HepG2 (cell line): Measurements from ENCODE around the gene SCML1. TPM values are rescaled to one million over a fixed set of nuclear protein-coding genes. Genes with fewer than 3 reads are reported as not detected.

Experiments used
- ATAC-seq: fragments of 200-7000 bp; cut with Tn5 transposase; 3 replicates; pipeline ENCODE4 v1.9.1; 2020; ENCODE audit warnings: mild to moderate bottlenecking, moderate library complexity
- BruUV-seq: library from RNA; stranded (reverse); fragments of 400-500 nt; replicated peaks from 2 replicates; lab custom pipeline; 2021; lab: Mats Ljungman, UMichigan
- CTCF ChIA-PET: fragments of 300-600 bp; formaldehyde crosslinking; extraction: SDS; loops from one replicate; lab custom pipeline; 2021; ENCODE audit warnings: low total read pairs, inconsistent platforms, low intra/inter-chr PET ratio; lab: Yijun Ruan, JAX
- POLR2A ChIA-PET: fragments of 350-600 bp; sonication (Branson Sonifier 250); formaldehyde crosslinking; loops from one replicate; lab custom pipeline; 2020; ENCODE audit warnings: antibody characterized with exemption, inconsistent platforms; lab: Yijun Ruan, JAX
- DNase-seq: peaks from one replicate; pipeline ENCODE4 v3.0.0-alpha.2; 2015; ENCODE audit warnings: low spot score
- FAIRE-seq: peaks from 3 replicates; lab custom pipeline; 2011; peaks lifted over from hg19 to GRCh38; lab: Jason Lieb, UNC
- H2AFZ ChIP-seq: one replicate; pipeline ENCODE4 v1.6.1; 2011; ENCODE audit warnings: low read length, inconsistent platforms
- H3K27ac ChIP-seq: fragments of 300-600 bp; 3 replicates; pipeline ENCODE4 v1.8.0; 2011; ENCODE audit warnings: mixed run types, mild to moderate bottlenecking, mixed read lengths, low read length, inconsistent platforms; ENCODE audit not compliant: insufficient read depth; ENCODE audit errors: extremely low read length
- H3K27me3 ChIP-seq, 2 experiments: fragments of 200-600 bp in 1 of 2; 2 replicates in 1 of 2; 3 replicates in 1 of 2; pipeline versions ENCODE4 v1.6.0 to v1.8.0; 2011; ENCODE audit warnings: low read length in 2 of 2, mild to moderate bottlenecking in 2 of 2, moderate library complexity in 2 of 2, inconsistent platforms in 1 of 2; ENCODE audit not compliant: insufficient read depth in 2 of 2, control insufficient read depth in 1 of 2
- H3K36me3 ChIP-seq, 2 experiments: fragments of 200-600 bp in 1 of 2; replicated peaks in 1 of 2; 2 replicates in 1 of 2; 3 replicates in 1 of 2; pipeline versions ENCODE4 v1.5.1 to v1.8.0; 2011; ENCODE audit warnings: low read length in 2 of 2, inconsistent platforms in 1 of 2; ENCODE audit not compliant: insufficient read depth in 2 of 2, control insufficient read depth in 1 of 2
- H3K4me1 ChIP-seq: 2 replicates; pipeline ENCODE4 v1.5.1; 2012; ENCODE audit warnings: low read length, inconsistent platforms; ENCODE audit not compliant: insufficient read depth
- H3K4me2 ChIP-seq: 2 replicates; pipeline ENCODE4 v1.6.0; 2011; ENCODE audit warnings: low read depth, low read length, inconsistent platforms
- H3K4me3 ChIP-seq, 3 experiments: fragments of 200-600 bp in 1 of 3; sonication (generic), shearing (Covaris generic) in 1 of 3; replicated peaks in 1 of 3; 2 replicates each; pipeline ENCODE4 v1.5.1; 2011 to 2016; ENCODE audit warnings: low read length in 3 of 3, inconsistent platforms in 2 of 3, low read depth in 2 of 3, mild to moderate bottlenecking in 2 of 3, control low read depth in 1 of 3, mixed read lengths in 1 of 3; ENCODE audit not compliant: insufficient read depth in 1 of 3
- H3K79me2 ChIP-seq: one replicate; pipeline ENCODE4 v1.6.1; 2011; ENCODE audit warnings: low read length, inconsistent platforms; ENCODE audit not compliant: insufficient read depth
- H3K9ac ChIP-seq: 2 replicates; pipeline ENCODE4 v1.6.0; 2011; ENCODE audit warnings: mild to moderate bottlenecking, low read depth, low read length, inconsistent platforms; ENCODE audit not compliant: insufficient read depth
- H3K9me3 ChIP-seq: 2 replicates; pipeline ENCODE4 v1.5.1; 2012; ENCODE audit warnings: mild to moderate bottlenecking, low read length
- H4K20me1 ChIP-seq: 2 replicates; pipeline ENCODE4 v1.6.0; 2011; ENCODE audit warnings: inconsistent platforms, mild to moderate bottlenecking, low read length, moderate library complexity; ENCODE audit not compliant: insufficient read depth
- ATF4 ChIP-seq, 2 experiments: fragments of 450-650 bp in 1 of 2; sonication (generic) in 1 of 2; formaldehyde crosslinking; IDR thresholded peaks; 2 replicates each; pipeline versions ENCODE4 v1.5.0 to v1.8.0; 2020 to 2022; ENCODE audit warnings: mild to moderate bottlenecking in 1 of 2, missing genetic modification reagents in 1 of 2
- DNMT1 ChIP-seq: sonication (generic); formaldehyde crosslinking; IDR thresholded peaks from 2 replicates; pipeline ENCODE4 v1.5.1; 2020; ENCODE audit warnings: mild to moderate bottlenecking, missing genetic modification reagents
- FOXA1 ChIP-seq, 2 experiments: fragments of 450-650 bp in 1 of 2; sonication (generic) in 1 of 2; formaldehyde crosslinking in 1 of 2; IDR thresholded peaks; 2 replicates each; pipeline versions ENCODE4 v1.4.0 to v1.6.1; 2016 to 2020; ENCODE audit warnings: missing genetic modification reagents in 1 of 2
- FOXA3 ChIP-seq: IDR thresholded peaks from 2 replicates; pipeline ENCODE4 v1.6.1; 2016; ENCODE audit warnings: missing genetic modification reagents, missing compliant biosample characterization
- KAT2B ChIP-seq: fragments of 150-350 bp; IDR thresholded peaks from 2 replicates; pipeline ENCODE4 v1.6.1; 2014; ENCODE audit warnings: low read depth, low read length, borderline replicate concordance
- SALL1 ChIP-seq: sonication (generic); formaldehyde crosslinking; IDR thresholded peaks from 2 replicates; pipeline ENCODE4 v1.8.0; 2022; ENCODE audit warnings: mild to moderate bottlenecking, missing genetic modification reagents
- SATB2 ChIP-seq: sonication (generic); formaldehyde crosslinking; IDR thresholded peaks from 2 replicates; pipeline ENCODE4 v1.5.0; 2020; ENCODE audit warnings: missing genetic modification reagents
- SNAI1 ChIP-seq: sonication (generic); formaldehyde crosslinking; IDR thresholded peaks from 2 replicates; pipeline ENCODE4 v1.5.0; 2020; ENCODE audit warnings: mild to moderate bottlenecking, missing genetic modification reagents, borderline replicate concordance
- ZNF225 ChIP-seq: sonication (generic); formaldehyde crosslinking; IDR thresholded peaks from 2 replicates; pipeline ENCODE4 v1.4.0; 2020; ENCODE audit warnings: mild to moderate bottlenecking, missing genetic modification reagents
- ZNF343 ChIP-seq: sonication (generic); formaldehyde crosslinking; IDR thresholded peaks from 2 replicates; pipeline ENCODE4 v1.4.0; 2020; ENCODE audit warnings: mild to moderate bottlenecking, missing genetic modification reagents
- ZNF354B ChIP-seq: sonication (generic); formaldehyde crosslinking; IDR thresholded peaks from 2 replicates; pipeline ENCODE4 v1.8.0; 2022; ENCODE audit warnings: mild to moderate bottlenecking, missing genetic modification reagents
- ZNF598 ChIP-seq: sonication (generic); formaldehyde crosslinking; IDR thresholded peaks from 2 replicates; pipeline ENCODE4 v1.5.1; 2020; ENCODE audit warnings: mild to moderate bottlenecking, missing genetic modification reagents, borderline replicate concordance
- ZNF607 ChIP-seq: sonication (generic); formaldehyde crosslinking; IDR thresholded peaks from 2 replicates; pipeline ENCODE4 v1.5.1; 2020; ENCODE audit warnings: missing genetic modification reagents, mild to moderate bottlenecking, borderline replicate concordance
- ZNF777 ChIP-seq: sonication (generic); formaldehyde crosslinking; IDR thresholded peaks from 2 replicates; pipeline ENCODE4 v1.4.0; 2020; ENCODE audit warnings: missing genetic modification reagents
- ZNF788 ChIP-seq: sonication (generic); formaldehyde crosslinking; IDR thresholded peaks from 2 replicates; pipeline ENCODE4 v1.5.0; 2020; ENCODE audit warnings: mild to moderate bottlenecking, missing genetic modification reagents, borderline replicate concordance
- WGBS: methylation state at CpG from one replicate; pipeline ENCODE4 v1.1.6; 2017; ENCODE audit warnings: low lambda C conversion rate; 5-methylcytosine and 5-hydroxymethylcytosine counted together
- in situ Hi-C: cut with HindIII; loops from 2 replicates; pipeline ENCODE4 v1.10.0; 2017; ENCODE audit warnings: low pct_unique_long_range_greater_than_20kb; ENCODE audit not compliant: extremely low pct_ligation_motif_present
- intact Hi-C: fragments of 100-400 bp; cut with micrococcal nuclease; formaldehyde crosslinking; loops from one replicate; pipeline ENCODE4 v1.10.0; 2022; ENCODE audit not compliant: unreplicated experiment
- polyA plus RNA-seq, 8 experiments: library from polyadenylated mRNA; depleted of rRNA in 3 of 8; stranded (reverse) in 7 of 8; unstranded in 1 of 8; fragments of >200 nt; fragmentation: Illumina TruSeq in 4 of 8; extraction: Trizol in 4 of 8; gene quantifications; 2 replicates each; pipeline versions ENCODE4 v1.2.1 to v1.2.3, GENCODE V29; 2011 to 2016; ENCODE audit warnings: low read depth in 4 of 8, missing spikeins in 1 of 8, mixed read lengths in 1 of 8; ENCODE audit not compliant: insufficient read depth in 1 of 8
- total RNA-seq, 5 experiments: library from RNA; depleted of rRNA; stranded (reverse); fragments of >200 nt; fragmentation: Illumina TruSeq; extraction: Trizol; gene quantifications; 2 replicates each; pipeline ENCODE4 v1.2.3, GENCODE V29; 2016; ENCODE audit warnings: low read depth in 1 of 5
- TF ChIP-seq, protein P1 (sequence below): sonication (generic); formaldehyde crosslinking; IDR thresholded peaks from 2 replicates; pipeline ENCODE4 v1.4.0; 2020; ENCODE audit warnings: missing genetic modification reagents

Gene SCML1
- total and polyA plus RNA-seq, 2 of the 13 experiments (the other 11 are each of a cell fraction or from before 2014, with no cell fraction given) = 24.2 to 129 TPM

DNA sequence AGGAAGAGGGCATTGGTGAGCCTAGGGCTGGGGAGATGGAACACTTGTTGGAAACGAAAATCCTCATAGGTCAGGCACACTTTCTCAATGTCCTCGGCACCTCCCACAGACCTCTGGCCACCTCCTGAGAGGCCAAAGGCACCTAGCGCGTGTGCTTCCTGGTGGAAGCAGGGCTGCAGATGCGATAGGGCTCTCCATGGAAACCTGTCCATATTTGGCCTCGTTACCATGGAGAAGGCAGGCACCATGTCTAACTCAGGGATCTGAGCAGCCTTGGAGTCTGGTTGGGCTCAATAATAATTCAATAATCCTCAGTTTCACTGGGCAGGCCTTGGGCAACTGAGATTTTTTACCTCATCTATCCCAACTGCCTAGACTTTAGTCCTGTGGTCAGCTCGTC lies 65.5 kb downstream of the SCML1 start:
- no peak for DNase-seq
- TF ChIP-seq, protein P1, sequence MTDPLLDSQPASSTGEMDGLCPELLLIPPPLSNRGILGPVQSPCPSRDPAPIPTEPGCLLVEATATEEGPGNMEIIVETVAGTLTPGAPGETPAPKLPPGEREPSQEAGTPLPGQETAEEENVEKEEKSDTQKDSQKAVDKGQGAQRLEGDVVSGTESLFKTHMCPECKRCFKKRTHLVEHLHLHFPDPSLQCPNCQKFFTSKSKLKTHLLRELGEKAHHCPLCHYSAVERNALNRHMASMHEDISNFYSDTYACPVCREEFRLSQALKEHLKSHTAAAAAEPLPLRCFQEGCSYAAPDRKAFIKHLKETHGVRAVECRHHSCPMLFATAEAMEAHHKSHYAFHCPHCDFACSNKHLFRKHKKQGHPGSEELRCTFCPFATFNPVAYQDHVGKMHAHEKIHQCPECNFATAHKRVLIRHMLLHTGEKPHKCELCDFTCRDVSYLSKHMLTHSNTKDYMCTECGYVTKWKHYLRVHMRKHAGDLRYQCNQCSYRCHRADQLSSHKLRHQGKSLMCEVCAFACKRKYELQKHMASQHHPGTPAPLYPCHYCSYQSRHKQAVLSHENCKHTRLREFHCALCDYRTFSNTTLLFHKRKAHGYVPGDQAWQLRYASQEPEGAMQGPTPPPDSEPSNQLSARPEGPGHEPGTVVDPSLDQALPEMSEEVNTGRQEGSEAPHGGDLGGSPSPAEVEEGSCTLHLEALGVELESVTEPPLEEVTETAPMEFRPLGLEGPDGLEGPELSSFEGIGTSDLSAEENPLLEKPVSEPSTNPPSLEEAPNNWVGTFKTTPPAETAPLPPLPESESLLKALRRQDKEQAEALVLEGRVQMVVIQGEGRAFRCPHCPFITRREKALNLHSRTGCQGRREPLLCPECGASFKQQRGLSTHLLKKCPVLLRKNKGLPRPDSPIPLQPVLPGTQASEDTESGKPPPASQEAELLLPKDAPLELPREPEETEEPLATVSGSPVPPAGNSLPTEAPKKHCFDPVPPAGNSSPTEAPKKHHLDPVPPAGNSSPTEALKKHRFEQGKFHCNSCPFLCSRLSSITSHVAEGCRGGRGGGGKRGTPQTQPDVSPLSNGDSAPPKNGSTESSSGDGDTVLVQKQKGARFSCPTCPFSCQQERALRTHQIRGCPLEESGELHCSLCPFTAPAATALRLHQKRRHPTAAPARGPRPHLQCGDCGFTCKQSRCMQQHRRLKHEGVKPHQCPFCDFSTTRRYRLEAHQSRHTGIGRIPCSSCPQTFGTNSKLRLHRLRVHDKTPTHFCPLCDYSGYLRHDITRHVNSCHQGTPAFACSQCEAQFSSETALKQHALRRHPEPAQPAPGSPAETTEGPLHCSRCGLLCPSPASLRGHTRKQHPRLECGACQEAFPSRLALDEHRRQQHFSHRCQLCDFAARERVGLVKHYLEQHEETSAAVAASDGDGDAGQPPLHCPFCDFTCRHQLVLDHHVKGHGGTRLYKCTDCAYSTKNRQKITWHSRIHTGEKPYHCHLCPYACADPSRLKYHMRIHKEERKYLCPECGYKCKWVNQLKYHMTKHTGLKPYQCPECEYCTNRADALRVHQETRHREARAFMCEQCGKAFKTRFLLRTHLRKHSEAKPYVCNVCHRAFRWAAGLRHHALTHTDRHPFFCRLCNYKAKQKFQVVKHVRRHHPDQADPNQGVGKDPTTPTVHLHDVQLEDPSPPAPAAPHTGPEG (CRISPR knock-in tag) = no peak
- TF ChIP-seq KAT2B = no peak
- no peak for TF ChIP-seq ZNF607 (CRISPR knock-in tag)
- TF ChIP-seq SNAI1 (CRISPR knock-in tag) = no peak
- TF ChIP-seq ZNF354B (CRISPR knock-in tag) = no peak
- TF ChIP-seq FOXA3 (CRISPR knock-in tag) = no peak
- no peak for TF ChIP-seq ATF4 (CRISPR knock-in tag; IDR thresholded peaks at IDR 0.05)
- TF ChIP-seq ZNF788 (CRISPR knock-in tag) = no peak
- no peak for TF ChIP-seq ZNF598 (CRISPR knock-in tag)
- TF ChIP-seq SALL1 = no peak
- TF ChIP-seq ZNF225 (CRISPR knock-in tag) = no peak
- TF ChIP-seq SATB2 (CRISPR knock-in tag) = no peak
- no peak for TF ChIP-seq ZNF343 (CRISPR knock-in tag)
- TF ChIP-seq ZNF777 (CRISPR knock-in tag) = no peak
- no peak for TF ChIP-seq FOXA1 (IDR thresholded peaks at IDR 0.05)
- no peak for TF ChIP-seq FOXA1 (CRISPR knock-in tag; IDR thresholded peaks at IDR 0.05)
- TF ChIP-seq DNMT1 = no peak
- TF ChIP-seq, all 625 proteins: peak for 0
- Histone ChIP-seq H3K4me3 (no peak overlapping the region), H3K36me3 (no peaks in the 10 kb centered on the region), H3K4me1 (no peaks in the 10 kb centered on the region), H3K9me3 (no peaks in the 10 kb centered on the region), H3K27ac (no peak overlapping the region), H2AFZ (no peak overlapping the region), H3K79me2 (no peaks in the 10 kb centered on the region), H3K9ac (no peak overlapping the region), H3K27me3 (no peaks in the 10 kb centered on the region), H4K20me1 (no peaks in the 10 kb centered on the region), H3K4me2 (no peak overlapping the region)
- 80% methylated on average over 1 of the region's 7 CpGs for WGBS
- in situ Hi-C loops (loop anchor here (25.0 kb wide), 1 partner anchor 585 kb away; no protein-coding TSS in a partner anchor), intact Hi-C loops (no loop called here)
- BruUV-seq = no TSS peak
- ChIA-PET CTCF (no interaction called here), POLR2A (no interaction called here)
- FAIRE-seq = no peak
- ATAC-seq = no peak
